ENCODE measurements around the gene FKBP1B. TPM values are rescaled to one million over a fixed set of nuclear protein-coding genes. Genes with fewer than 3 reads are reported as not detected.

The FKBP1B gene
- total RNA-seq, 1 experiment from 2014 or later = 11.8 TPM

GRCh38 chr2:24015562-24016375, 33.8 kb upstream of the FKBP1B start:
- Histone ChIP-seq H3K79me2 (ENCODE audit: insufficient read depth, low read length) (no peaks in the 10 kb centered on the region), H2AFZ (ENCODE audit: low read depth, low read length, poor library complexity, severe bottlenecking) (no peak overlapping the region), H3K9ac (ENCODE audit: low read length) (no peak overlapping the region), H3K4me3 (replicated peaks in 1 of 2; ENCODE audit: low read depth in 1 of 2, low read length in 2 of 2) (no peak overlapping the region), H3K36me3 (ENCODE audit: control insufficient read depth in 1 of 2, insufficient read depth in 2 of 2, low read length in 2 of 2) (no peaks in the 10 kb centered on the region), H3K4me1 (ENCODE audit: control insufficient read depth in 1 of 2, insufficient read depth in 2 of 2, low read length in 2 of 2) (peaks cover 10 to 20% of the 10 kb centered on the region in 2 experiments), H3K9me2 (ENCODE audit: insufficient read depth) (no peaks in the 10 kb centered on the region), H3K4me2 (ENCODE audit: low read length) (peak overlapping the region; percentile 22), H3K27ac (ENCODE audit: low read depth, low read length) (no peak overlapping the region; the same call in none of the 2 replicates), H4K20me1 (ENCODE audit: insufficient read depth) (no peaks in the 10 kb centered on the region), H3K27me3 (ENCODE audit: insufficient read depth, low read length) (no peaks in the 10 kb centered on the region), H3K9me3 (ENCODE audit: control insufficient read depth in 1 of 2, insufficient read depth in 1 of 2, low read depth in 1 of 2, low read length in 2 of 2) (no peaks in the 10 kb centered on the region)
- intact Hi-C loops (cut with micrococcal nuclease) = no loop called here
- TF ChIP-seq YY1 (IDR thresholded peaks at IDR 0.05; ENCODE audit: extremely low read depth, insufficient replicate concordance, low read depth, low read length) (no peak), JUND (IDR thresholded peaks at IDR 0.05) (0 out of 2 replicates have a peak, but pooled peaks have one; percentile 33)
- peak; percentile 65 for ATAC-seq
- no peak for DNase-seq (ENCODE audit: low read depth, low spot score)
- CTCF ChIA-PET = no interaction called here
- RAD21 ChIA-PET (ENCODE audit: low non-redundant PET in 1 of 2, low total read pairs in 2 of 2, uncharacterized antibody in 2 of 2, unreplicated experiment in 2 of 2) = no interaction called here
- BruUV-seq (replicated peaks) = no TSS peak
- POLR2A ChIA-PET = no interaction called here

GRCh38 chr2:24016376-24016761, 33.2 kb upstream of the FKBP1B start:
- ChIA-PET CTCF (no interaction called here), RAD21 (ENCODE audit: low non-redundant PET in 1 of 2, low total read pairs in 2 of 2, uncharacterized antibody in 2 of 2, unreplicated experiment in 2 of 2) (no interaction called here), POLR2A (no interaction called here)
- H3K9ac ChIP-seq (ENCODE audit: low read length) = no peak overlapping the region
- H3K36me3 ChIP-seq (ENCODE audit: control insufficient read depth in 1 of 2, insufficient read depth in 2 of 2, low read length in 2 of 2) = no peaks in the 10 kb centered on the region
- no peak overlapping the region; the same call in 1 of the 2 replicates for H3K27ac ChIP-seq (ENCODE audit: low read depth, low read length)
- TF ChIP-seq TCF7L2 (IDR thresholded peaks at IDR 0.05; ENCODE audit: borderline replicate concordance, extremely low read depth, insufficient read depth, insufficient read length) = no peak
- TF ChIP-seq CBX3 (IDR thresholded peaks at IDR 0.05; ENCODE audit: low read depth) = no peak
- TF ChIP-seq POLR2AphosphoS5 (IDR thresholded peaks at IDR 0.05; ENCODE audit: low read depth, low read length) = no peak
- no peak for TF ChIP-seq ELF1 (IDR thresholded peaks at IDR 0.05; ENCODE audit: borderline replicate concordance, low read depth)
- no peak for TF ChIP-seq CEBPB (IDR thresholded peaks at IDR 0.05; ENCODE audit: low read depth)
- no peak for TF ChIP-seq SRF (IDR thresholded peaks at IDR 0.05; ENCODE audit: low read depth)
- TF ChIP-seq SIN3A (IDR thresholded peaks at IDR 0.05; ENCODE audit: low read depth) = no peak
- no peak; the same call in 1 of the 2 replicates for ATAC-seq
- BruUV-seq (replicated peaks) = no TSS peak
- no peak overlapping the region for H2AFZ ChIP-seq (ENCODE audit: low read depth, low read length, poor library complexity, severe bottlenecking)
- H3K4me2 ChIP-seq (ENCODE audit: low read length) = peak overlapping the region; percentile 22; the same call in 1 of the 2 replicates
- H3K9me2 ChIP-seq (ENCODE audit: insufficient read depth) = no peaks in the 10 kb centered on the region
- H4K20me1 ChIP-seq (ENCODE audit: insufficient read depth) = no peaks in the 10 kb centered on the region
- H3K79me2 ChIP-seq (ENCODE audit: insufficient read depth, low read length) = no peaks in the 10 kb centered on the region
- intact Hi-C loops (cut with micrococcal nuclease) = no loop called here
- no peaks in the 10 kb centered on the region for H3K9me3 ChIP-seq (ENCODE audit: control insufficient read depth in 1 of 2, insufficient read depth in 1 of 2, low read depth in 1 of 2, low read length in 2 of 2)
- no peak overlapping the region for H3K4me3 ChIP-seq (replicated peaks in 1 of 2; ENCODE audit: low read depth in 1 of 2, low read length in 2 of 2)
- no peak for DNase-seq (ENCODE audit: low read depth, low spot score)
- H3K4me1 ChIP-seq (ENCODE audit: control insufficient read depth in 1 of 2, insufficient read depth in 2 of 2, low read length in 2 of 2) = peaks cover 10 to 23% of the 10 kb centered on the region in 2 experiments
- no peaks in the 10 kb centered on the region for H3K27me3 ChIP-seq (ENCODE audit: insufficient read depth, low read length)
